ENCODE data around the gene UCKL1.

Gene UCKL1

DNA sequence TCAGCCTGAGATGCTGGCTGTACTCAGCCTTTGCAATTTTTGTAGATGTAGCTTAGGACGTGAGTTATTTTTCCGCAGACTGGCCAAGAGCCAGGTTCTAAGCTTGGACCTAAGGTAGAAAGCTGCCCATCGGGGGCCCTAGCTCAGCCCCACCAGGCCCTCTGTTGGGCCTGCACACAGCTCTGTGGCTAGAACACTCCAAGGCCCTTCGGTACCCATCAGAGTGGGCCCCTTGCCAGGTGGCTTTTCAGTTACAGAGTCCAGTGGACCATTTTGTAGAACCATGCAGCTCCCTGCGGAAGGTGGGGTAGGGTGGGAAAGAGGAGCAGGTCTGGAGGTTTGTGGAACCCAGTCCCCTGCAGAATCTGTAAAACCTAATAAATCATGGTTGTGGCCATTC lies 22.6 kb downstream of the UCKL1 start:
- WGBS: 96% methylated on average over 5 of the region's 5 CpGs
- H2AFZ ChIP-seq (ENCODE audit: low read depth, low read length): no peak overlapping the region
- no peaks in the 10 kb centered on the region for H3K27me3 ChIP-seq (ENCODE audit: control insufficient read depth in 1 of 2, insufficient read depth in 1 of 2, low read length in 2 of 2)
- H3K9ac ChIP-seq (ENCODE audit: low read length): no peak overlapping the region
- H2BK120ac ChIP-seq (ENCODE audit: low read depth, low read length): no peak overlapping the region
- DNase-seq: no peak
- no peak overlapping the region for H2BK12ac ChIP-seq (ENCODE audit: low read length in 2 of 2)
- H2BK15ac ChIP-seq (ENCODE audit: low read depth, poor library complexity, severe bottlenecking): no peak overlapping the region
- no peak overlapping the region for H3K27ac ChIP-seq (ENCODE audit: low read length, poor library complexity, severe bottlenecking)
- no peak overlapping the region for H3K23ac ChIP-seq (ENCODE audit: low read length in 2 of 2)
- H3K4me1 ChIP-seq (ENCODE audit: control insufficient read depth, insufficient read depth, low read depth, low read length): peaks cover 34% of the 10 kb centered on the region
- no peak overlapping the region for H3K4me3 ChIP-seq (ENCODE audit: insufficient read depth in 1 of 2, low read depth in 1 of 2, low read length in 2 of 2)
- no peak overlapping the region for H4K8ac ChIP-seq (ENCODE audit: low read length)
- H3K18ac ChIP-seq (ENCODE audit: low read depth in 1 of 2, low read length in 2 of 2): no peak overlapping the region
- peaks cover 79 to 87% of the 10 kb centered on the region in 2 experiments for H3K36me3 ChIP-seq (ENCODE audit: control insufficient read depth in 1 of 2, insufficient read depth in 2 of 2, low read depth in 1 of 2, low read length in 2 of 2)
- H3K4ac ChIP-seq (ENCODE audit: low read depth in 1 of 2, low read length in 2 of 2): no peak overlapping the region
- H3K79me1 ChIP-seq (replicated peaks; ENCODE audit: low read length, poor library complexity, severe bottlenecking): peaks cover 40% of the 10 kb centered on the region
- H2BK5ac ChIP-seq (ENCODE audit: low read depth, low read length, poor library complexity, severe bottlenecking): no peak overlapping the region
- H3K4me2 ChIP-seq (ENCODE audit: low read length, poor library complexity, severe bottlenecking): no peak overlapping the region
- H3K9me3 ChIP-seq (ENCODE audit: control insufficient read depth, low read length): no peaks in the 10 kb centered on the region
- no peak overlapping the region for H2AK5ac ChIP-seq (ENCODE audit: low read length, severe bottlenecking)
- no peak overlapping the region for H3K14ac ChIP-seq (ENCODE audit: low read length in 2 of 2)
- no peak overlapping the region for H4K91ac ChIP-seq (ENCODE audit: low read length)

DNA sequence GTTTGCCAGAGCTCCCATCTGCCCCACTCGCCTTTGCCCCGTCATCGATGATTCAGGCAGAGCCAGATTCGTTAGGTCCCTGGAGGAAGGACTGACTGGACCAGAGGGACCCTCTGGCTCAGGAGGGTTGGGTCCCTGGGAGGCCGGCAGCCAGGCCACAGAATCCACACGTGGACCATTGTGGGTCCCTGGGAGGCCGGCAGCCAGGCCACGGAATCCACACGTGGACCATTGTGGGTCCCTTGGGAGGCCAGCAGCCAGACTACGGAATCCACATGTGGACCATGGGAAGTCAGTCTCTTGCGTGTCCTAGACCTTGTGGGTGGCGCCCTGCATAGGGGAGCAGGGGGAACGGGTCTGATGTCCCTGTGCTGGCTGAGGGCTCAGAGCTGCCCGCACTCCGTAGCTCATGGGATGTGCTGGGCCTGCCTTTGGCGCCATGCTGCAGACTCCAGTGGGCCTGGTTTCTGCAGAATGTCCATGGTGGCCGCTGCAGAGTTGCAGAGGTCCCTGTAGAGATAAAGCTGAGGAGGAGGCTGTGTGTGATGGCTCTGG lies 23.5 kb downstream of the UCKL1 start:
- H2AFZ ChIP-seq (ENCODE audit: low read depth, low read length): no peak overlapping the region
- peaks cover 44% of the 10 kb centered on the region for H3K79me1 ChIP-seq (replicated peaks; ENCODE audit: low read length, poor library complexity, severe bottlenecking)
- H2BK15ac ChIP-seq (ENCODE audit: low read depth, poor library complexity, severe bottlenecking): no peak overlapping the region
- DNase-seq: no peak
- H3K23ac ChIP-seq (ENCODE audit: low read length in 2 of 2): no peak overlapping the region
- no peak overlapping the region for H3K4me2 ChIP-seq (ENCODE audit: low read length, poor library complexity, severe bottlenecking)
- H3K9ac ChIP-seq (ENCODE audit: low read length): no peak overlapping the region
- no peak overlapping the region for H2BK120ac ChIP-seq (ENCODE audit: low read depth, low read length)
- no peak overlapping the region for H2BK12ac ChIP-seq (ENCODE audit: low read length in 2 of 2)
- peaks cover 84 to 86% of the 10 kb centered on the region in 2 experiments for H3K36me3 ChIP-seq (ENCODE audit: control insufficient read depth in 1 of 2, insufficient read depth in 2 of 2, low read depth in 1 of 2, low read length in 2 of 2)
- H3K27me3 ChIP-seq (ENCODE audit: control insufficient read depth in 1 of 2, insufficient read depth in 1 of 2, low read length in 2 of 2): no peaks in the 10 kb centered on the region
- H3K9me3 ChIP-seq (ENCODE audit: control insufficient read depth, low read length): no peaks in the 10 kb centered on the region
- H3K18ac ChIP-seq (ENCODE audit: low read depth in 1 of 2, low read length in 2 of 2): no peak overlapping the region
- H4K91ac ChIP-seq (ENCODE audit: low read length): no peak overlapping the region
- H3K27ac ChIP-seq (ENCODE audit: low read length, poor library complexity, severe bottlenecking): no peak overlapping the region
- H3K4me1 ChIP-seq (ENCODE audit: control insufficient read depth, insufficient read depth, low read depth, low read length): peaks cover 34% of the 10 kb centered on the region
- no peak overlapping the region for H3K14ac ChIP-seq (ENCODE audit: low read length in 2 of 2)
- H2AK5ac ChIP-seq (ENCODE audit: low read length, severe bottlenecking): no peak overlapping the region
- H2BK5ac ChIP-seq (ENCODE audit: low read depth, low read length, poor library complexity, severe bottlenecking): no peak overlapping the region
- 96% methylated on average over 17 of the region's 17 CpGs for WGBS
- no peak overlapping the region for H3K4ac ChIP-seq (ENCODE audit: low read depth in 1 of 2, low read length in 2 of 2)
- no peak overlapping the region for H4K8ac ChIP-seq (ENCODE audit: low read length)
- H3K4me3 ChIP-seq (ENCODE audit: insufficient read depth in 1 of 2, low read depth in 1 of 2, low read length in 2 of 2): no peak overlapping the region

DNA sequence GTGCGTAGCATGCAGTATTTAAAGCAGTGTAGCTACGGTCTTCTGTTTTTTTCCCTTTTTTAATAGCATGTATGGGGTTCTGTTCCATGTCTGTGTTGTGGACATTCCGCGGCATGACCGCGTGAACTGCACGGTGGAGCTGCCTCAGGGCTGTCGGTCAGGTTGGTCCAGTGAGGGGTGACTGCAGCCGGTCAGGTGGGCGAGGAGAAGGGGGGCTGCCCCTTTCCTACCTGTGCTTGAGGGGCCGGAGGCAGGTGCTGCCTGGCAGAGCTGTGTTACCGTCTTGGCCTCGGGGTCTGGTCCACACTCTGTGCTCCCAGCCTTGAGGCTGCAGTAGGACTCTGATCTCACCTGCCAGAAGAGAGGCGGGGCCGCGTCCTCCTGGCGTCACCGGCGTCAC lies 24.5 kb downstream of the UCKL1 start:
- Histone ChIP-seq H2BK12ac (ENCODE audit: low read length in 2 of 2) (no peak overlapping the region), H2AK5ac (ENCODE audit: low read length, severe bottlenecking) (no peak overlapping the region)
- no peak for DNase-seq

DNA sequence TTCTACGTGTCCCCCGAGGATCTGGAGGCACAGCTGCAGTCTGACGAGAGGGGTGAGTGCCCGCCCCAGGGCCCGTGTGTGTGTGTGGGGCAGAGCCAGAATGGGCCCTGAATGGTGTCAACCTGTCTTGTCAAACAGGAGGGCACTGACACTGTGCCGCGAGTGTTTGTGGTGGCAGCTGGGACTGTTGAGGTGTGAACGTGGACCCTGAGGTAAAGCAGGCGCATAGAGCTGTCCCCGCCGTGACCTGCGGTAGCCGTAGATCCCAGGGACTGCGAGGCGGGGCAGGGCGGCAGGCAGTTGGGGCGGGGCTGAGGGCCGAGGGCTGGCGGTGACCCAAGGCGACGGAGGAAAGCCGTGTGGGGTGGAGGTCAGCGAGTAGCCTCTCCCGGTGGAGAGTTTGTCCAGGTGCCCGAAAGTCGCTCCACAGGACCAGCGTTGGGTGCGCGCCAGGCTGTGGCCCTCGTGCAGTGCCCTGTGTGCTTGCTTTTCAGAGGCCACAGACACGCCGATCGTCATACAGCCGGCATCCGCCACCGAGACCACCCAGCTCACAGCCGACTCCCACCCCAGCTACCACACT lies 25.2 kb downstream of the UCKL1 start:
- H3K14ac ChIP-seq (ENCODE audit: low read length in 2 of 2): no peak overlapping the region
- no peak overlapping the region for H3K9ac ChIP-seq (ENCODE audit: low read length)
- H3K27me3 ChIP-seq (ENCODE audit: control insufficient read depth in 1 of 2, insufficient read depth in 1 of 2, low read length in 2 of 2): no peaks in the 10 kb centered on the region
- H3K4me3 ChIP-seq (ENCODE audit: insufficient read depth in 1 of 2, low read depth in 1 of 2, low read length in 2 of 2): no peak overlapping the region
- H3K18ac ChIP-seq (ENCODE audit: low read depth in 1 of 2, low read length in 2 of 2): no peak overlapping the region
- H2BK12ac ChIP-seq (ENCODE audit: low read length in 2 of 2): no peak overlapping the region
- H2BK15ac ChIP-seq (ENCODE audit: low read depth, poor library complexity, severe bottlenecking): no peak overlapping the region
- H3K23ac ChIP-seq (ENCODE audit: low read length in 2 of 2): no peak overlapping the region
- H3K4me1 ChIP-seq (ENCODE audit: control insufficient read depth, insufficient read depth, low read depth, low read length): peaks cover 34% of the 10 kb centered on the region
- no peak for DNase-seq
- no peaks in the 10 kb centered on the region for H3K9me3 ChIP-seq (ENCODE audit: control insufficient read depth, low read length)
- H2AFZ ChIP-seq (ENCODE audit: low read depth, low read length): no peak overlapping the region
- H4K91ac ChIP-seq (ENCODE audit: low read length): no peak overlapping the region
- H2BK5ac ChIP-seq (ENCODE audit: low read depth, low read length, poor library complexity, severe bottlenecking): no peak overlapping the region
- no peak overlapping the region for H3K4ac ChIP-seq (ENCODE audit: low read depth in 1 of 2, low read length in 2 of 2)
- no peak overlapping the region for H4K8ac ChIP-seq (ENCODE audit: low read length)
- 96% methylated on average over 37 of the region's 37 CpGs for WGBS
- H3K36me3 ChIP-seq (ENCODE audit: control insufficient read depth in 1 of 2, insufficient read depth in 2 of 2, low read depth in 1 of 2, low read length in 2 of 2): peaks cover 85 to 87% of the 10 kb centered on the region in 2 experiments
- H2AK5ac ChIP-seq (ENCODE audit: low read length, severe bottlenecking): no peak overlapping the region
- H3K27ac ChIP-seq (ENCODE audit: low read length, poor library complexity, severe bottlenecking): no peak overlapping the region
- H3K4me2 ChIP-seq (ENCODE audit: low read length, poor library complexity, severe bottlenecking): no peak overlapping the region
- H2BK120ac ChIP-seq (ENCODE audit: low read depth, low read length): no peak overlapping the region
- H3K79me1 ChIP-seq (replicated peaks; ENCODE audit: low read length, poor library complexity, severe bottlenecking): peaks cover 50% of the 10 kb centered on the region

More for the DNA sequence above, 24.5 kb downstream of the UCKL1 start:
- no peak overlapping the region for H3K4me2 ChIP-seq (ENCODE audit: low read length, poor library complexity, severe bottlenecking)
- no peaks in the 10 kb centered on the region for H3K27me3 ChIP-seq (ENCODE audit: control insufficient read depth in 1 of 2, insufficient read depth in 1 of 2, low read length in 2 of 2)
- H3K4me3 ChIP-seq (ENCODE audit: insufficient read depth in 1 of 2, low read depth in 1 of 2, low read length in 2 of 2): no peak overlapping the region
- 99% methylated on average over 19 of the region's 19 CpGs for WGBS
- peaks cover 83 to 86% of the 10 kb centered on the region in 2 experiments for H3K36me3 ChIP-seq (ENCODE audit: control insufficient read depth in 1 of 2, insufficient read depth in 2 of 2, low read depth in 1 of 2, low read length in 2 of 2)
- no peak overlapping the region for H4K8ac ChIP-seq (ENCODE audit: low read length)
- H3K18ac ChIP-seq (ENCODE audit: low read depth in 1 of 2, low read length in 2 of 2): no peak overlapping the region
- no peaks in the 10 kb centered on the region for H3K9me3 ChIP-seq (ENCODE audit: control insufficient read depth, low read length)
- H4K91ac ChIP-seq (ENCODE audit: low read length): no peak overlapping the region
- no peak overlapping the region for H3K23ac ChIP-seq (ENCODE audit: low read length in 2 of 2)
- H2BK15ac ChIP-seq (ENCODE audit: low read depth, poor library complexity, severe bottlenecking): no peak overlapping the region
- H2BK5ac ChIP-seq (ENCODE audit: low read depth, low read length, poor library complexity, severe bottlenecking): no peak overlapping the region
- no peak overlapping the region for H3K4ac ChIP-seq (ENCODE audit: low read depth in 1 of 2, low read length in 2 of 2)
- peaks cover 45% of the 10 kb centered on the region for H3K79me1 ChIP-seq (replicated peaks; ENCODE audit: low read length, poor library complexity, severe bottlenecking)
- no peak overlapping the region for H3K27ac ChIP-seq (ENCODE audit: low read length, poor library complexity, severe bottlenecking)
- H3K9ac ChIP-seq (ENCODE audit: low read length): no peak overlapping the region
- H3K14ac ChIP-seq (ENCODE audit: low read length in 2 of 2): no peak overlapping the region
- H3K4me1 ChIP-seq (ENCODE audit: control insufficient read depth, insufficient read depth, low read depth, low read length): peaks cover 34% of the 10 kb centered on the region
- no peak overlapping the region for H2BK120ac ChIP-seq (ENCODE audit: low read depth, low read length)
- H2AFZ ChIP-seq (ENCODE audit: low read depth, low read length): no peak overlapping the region

Data from mesenchymal stem cell (in vitro differentiated cells and primary cell).